Activated CD4-positive, alpha-beta T cell treated with anti-CD3 and anti-CD28 coated beads, Interleukin-2, amount 50 U/mL, for 24 hours (primary cell): Measurements from ENCODE around the gene OLIG2.

Experiments used
- DNase-seq, 2 donors: peaks; one replicate each; pipeline ENCODE4 v3.0.0-alpha.2; 2020; ENCODE audit warnings: low read depth in 1 of 2, low spot score in 1 of 2

OLIG2 gene

GRCh38 chr21:33019885-33020557 lies 5.7 kb upstream of the OLIG2 start:
- DNase-seq, result no peak

- DNase-seq, result no peak
Measured at GRCh38 chr21:33020558-33021100, 5.1 kb upstream of the OLIG2 start.

- no peak for DNase-seq
Measured at GRCh38 chr21:33021150-33021549, 4.6 kb upstream of the OLIG2 start.

- no peak for DNase-seq
Measured at GRCh38 chr21:33021667-33022066, 4.1 kb upstream of the OLIG2 start.

DNA sequence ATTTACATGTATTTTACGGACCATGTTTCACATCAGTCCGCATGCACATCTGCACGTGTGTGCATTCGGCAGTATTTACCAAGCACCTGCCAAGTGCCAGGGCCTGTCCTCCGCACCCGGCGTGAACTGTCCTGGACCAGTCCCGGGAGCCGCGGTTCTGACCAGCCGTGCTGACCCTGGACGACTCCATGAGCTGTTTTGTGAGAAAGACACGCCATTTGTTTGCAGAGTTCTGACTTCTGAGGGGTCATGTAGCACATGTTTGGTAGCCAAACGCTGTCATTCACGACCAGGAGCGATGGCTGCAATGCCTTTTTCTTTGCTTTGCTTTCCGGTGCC lies 3.3 kb upstream of the OLIG2 start:
- DNase-seq, result no peak

- no peak for DNase-seq
Measured at GRCh38 chr21:33022828-33023573, 2.7 kb upstream of the OLIG2 start.

- no peak for DNase-seq
Measured at GRCh38 chr21:33023574-33024200, 2.0 kb upstream of the OLIG2 start.

DNA sequence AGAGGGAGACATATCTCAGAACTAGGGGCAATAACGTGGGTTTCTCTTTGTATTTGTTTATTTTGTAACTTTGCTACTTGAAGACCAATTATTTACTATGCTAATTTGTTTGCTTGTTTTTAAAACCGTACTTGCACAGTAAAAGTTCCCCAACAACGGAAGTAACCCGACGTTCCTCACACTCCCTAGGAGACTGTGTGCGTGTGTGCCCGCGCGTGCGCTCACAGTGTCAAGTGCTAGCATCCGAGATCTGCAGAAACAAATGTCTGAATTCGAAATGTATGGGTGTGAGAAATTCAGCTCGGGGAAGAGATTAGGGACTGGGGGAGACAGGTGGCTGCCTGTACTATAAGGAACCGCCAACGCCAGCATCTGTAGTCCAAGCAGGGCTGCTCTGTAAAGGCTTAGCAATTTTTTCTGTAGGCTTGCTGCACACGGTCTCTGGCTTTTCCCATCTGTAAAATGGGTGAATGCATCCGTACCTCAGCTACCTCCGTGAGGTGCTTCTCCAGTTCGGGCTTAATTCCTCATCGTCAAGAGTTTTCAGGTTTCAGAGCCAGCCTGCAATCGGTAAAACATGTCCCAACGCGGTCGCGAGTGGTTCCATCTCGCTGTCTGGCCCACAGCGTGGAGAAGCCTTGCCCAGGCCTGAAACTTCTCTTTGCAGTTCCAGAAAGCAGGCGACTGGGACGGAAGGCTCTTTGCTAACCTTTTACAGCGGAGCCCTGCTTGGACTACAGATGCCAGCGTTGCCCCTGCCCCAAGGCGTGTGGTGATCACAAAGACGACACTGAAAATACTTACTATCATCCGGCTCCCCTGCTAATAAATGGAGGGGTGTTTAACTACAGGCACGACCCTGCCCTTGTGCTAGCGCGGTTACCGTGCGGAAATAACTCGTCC lies 1.3 kb upstream of the OLIG2 start:
- DNase-seq, result no peak

DNA sequence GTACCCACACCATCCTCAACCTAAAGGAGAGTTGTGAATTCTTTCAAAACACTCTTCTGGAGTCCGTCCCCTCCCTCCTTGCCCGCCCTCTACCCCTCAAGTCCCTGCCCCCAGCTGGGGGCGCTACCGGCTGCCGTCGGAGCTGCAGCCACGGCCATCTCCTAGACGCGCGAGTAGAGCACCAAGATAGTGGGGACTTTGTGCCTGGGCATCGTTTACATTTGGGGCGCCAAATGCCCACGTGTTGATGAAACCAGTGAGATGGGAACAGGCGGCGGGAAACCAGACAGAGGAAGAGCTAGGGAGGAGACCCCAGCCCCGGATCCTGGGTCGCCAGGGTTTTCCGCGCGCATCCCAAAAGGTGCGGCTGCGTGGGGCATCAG lies 638 bp upstream of the OLIG2 start:
- no peak for DNase-seq

- no peak for DNase-seq
Measured at GRCh38 chr21:33026443-33026858, 716 bp downstream of the OLIG2 start.

- no peak for DNase-seq
Measured at GRCh38 chr21:33026878-33027400, 1.2 kb downstream of the OLIG2 start.

DNA sequence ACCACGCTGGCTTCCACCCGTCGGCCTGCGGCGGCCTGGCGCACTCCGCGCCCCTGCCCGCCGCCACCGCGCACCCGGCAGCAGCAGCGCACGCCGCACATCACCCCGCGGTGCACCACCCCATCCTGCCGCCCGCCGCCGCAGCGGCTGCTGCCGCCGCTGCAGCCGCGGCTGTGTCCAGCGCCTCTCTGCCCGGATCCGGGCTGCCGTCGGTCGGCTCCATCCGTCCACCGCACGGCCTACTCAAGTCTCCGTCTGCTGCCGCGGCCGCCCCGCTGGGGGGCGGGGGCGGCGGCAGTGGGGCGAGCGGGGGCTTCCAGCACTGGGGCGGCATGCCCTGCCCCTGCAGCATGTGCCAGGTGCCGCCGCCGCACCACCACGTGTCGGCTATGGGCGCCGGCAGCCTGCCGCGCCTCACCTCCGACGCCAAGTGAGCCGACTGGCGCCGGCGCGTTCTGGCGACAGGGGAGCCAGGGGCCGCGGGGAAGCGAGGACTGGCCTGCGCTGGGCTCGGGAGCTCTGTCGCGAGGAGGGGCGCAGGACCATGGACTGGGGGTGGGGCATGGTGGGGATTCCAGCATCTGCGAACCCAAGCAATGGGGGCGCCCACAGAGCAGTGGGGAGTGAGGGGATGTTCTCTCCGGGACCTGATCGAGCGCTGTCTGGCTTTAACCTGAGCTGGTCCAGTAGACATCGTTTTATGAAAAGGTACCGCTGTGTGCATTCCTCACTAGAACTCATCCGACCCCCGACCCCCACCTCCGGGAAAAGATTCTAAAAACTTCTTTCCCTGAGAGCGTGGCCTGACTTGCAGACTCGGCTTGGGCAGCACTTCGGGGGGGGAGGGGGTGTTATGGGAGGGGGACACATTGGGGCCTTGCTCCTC lies 1.9 kb downstream of the OLIG2 start:
- no peak for DNase-seq

- no peak for DNase-seq
Measured at GRCh38 chr21:33028287-33028670, 2.5 kb downstream of the OLIG2 start.

- DNase-seq, result no peak
Measured at GRCh38 chr21:33028773-33029384, 3.1 kb downstream of the OLIG2 start.

GRCh38 chr21:33029385-33029921 lies 3.7 kb downstream of the OLIG2 start:
- no peak for DNase-seq

DNA sequence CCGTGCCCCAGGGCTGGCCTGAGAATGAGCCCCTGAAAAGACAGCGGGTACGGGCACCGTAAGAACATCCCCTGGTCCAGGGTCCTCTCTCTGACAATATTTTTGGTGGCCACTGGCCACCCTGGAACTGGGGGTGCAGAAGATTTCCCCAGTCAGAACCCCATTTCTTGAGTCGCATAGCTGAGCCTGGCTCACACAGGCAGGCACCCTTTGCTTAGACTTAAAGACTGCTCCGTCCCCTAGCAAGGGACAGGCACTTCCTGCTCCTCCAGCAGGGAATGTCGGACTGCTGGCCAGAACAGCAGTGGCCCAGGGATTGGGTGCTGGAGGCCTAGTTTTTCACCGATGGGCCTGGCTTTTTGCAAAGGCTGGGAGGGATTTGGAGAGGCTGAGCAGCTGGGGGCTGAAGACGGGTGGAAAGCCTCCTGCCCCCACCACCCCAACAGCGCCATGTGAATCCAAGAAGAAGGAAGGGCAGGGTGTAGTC lies 4.3 kb downstream of the OLIG2 start:
- DNase-seq, result no peak

DNA sequence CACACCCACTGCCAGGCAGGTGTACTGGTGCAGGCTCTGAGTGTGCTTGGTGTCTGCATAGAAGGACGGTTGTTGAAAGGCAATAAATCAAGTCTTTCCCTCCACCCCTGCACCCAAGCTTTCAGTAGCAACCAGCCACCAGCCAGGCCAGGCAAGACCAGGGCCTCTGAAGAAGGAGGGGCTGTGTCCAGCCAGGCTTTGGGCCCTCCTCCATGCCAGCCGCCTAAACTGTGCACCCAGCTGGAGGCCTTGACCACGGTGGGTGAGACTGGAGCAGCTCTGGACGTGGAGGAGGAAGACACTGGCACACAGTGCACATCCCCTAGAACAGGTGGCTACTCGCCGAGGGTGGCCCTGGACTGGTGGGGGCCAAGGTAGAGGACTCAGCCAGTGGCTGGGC lies 4.9 kb downstream of the OLIG2 start:
- DNase-seq, result no peak

- DNase-seq, result no peak
Measured at GRCh38 chr21:33031152-33031911, 5.6 kb downstream of the OLIG2 start.
